Ovary (tissue), 3 donors: ENCODE data around the gene WDR38.

Experiments
- CTCF ChIP-seq, 3 donors: fragments of 450-650 bp in 2 of 3; fragments of 200-600 bp in 1 of 3; IDR thresholded peaks; one replicate each; pipeline versions ENCODE4 v1.5.1 to v1.8.0; 2016 to 2022; ENCODE audit warnings: antibody characterized with exemption in 3 of 3, mild to moderate bottlenecking in 1 of 3
- POLR2A ChIP-seq: fragments of 450-650 bp; IDR thresholded peaks from one replicate; pipeline ENCODE4 v1.6.1; 2017; ENCODE audit warnings: antibody characterized with exemption, mild to moderate bottlenecking, moderate library complexity
- donor health status: DM: no; HTN: no; CAD: no.

GRCh38 chr9:124878021-124878420, 24.8 kb downstream of the WDR38 start:
- no peak for TF ChIP-seq CTCF (IDR thresholded peaks at IDR 0.05)
- no peak for TF ChIP-seq POLR2A
